GM10248 (cell line): Measurements from ENCODE around the gene ZEB2.

Source experiments
- CTCF ChIA-PET: fragments of 300-600 bp; sonication (Branson Sonifier 250); formaldehyde crosslinking; extraction: SDS; loops from one replicate; lab custom pipeline; 2021; ENCODE audit warnings: antibody characterized with exemption; lab: Yijun Ruan, JAX
- POLR2A ChIA-PET: fragments of 350-650 bp; sonication (Branson Sonifier 250); formaldehyde crosslinking; extraction: SDS; loops from one replicate; lab custom pipeline; 2020; ENCODE audit warnings: antibody characterized with exemption; lab: Yijun Ruan, JAX
- DNase-seq: peaks from one replicate; pipeline ENCODE4 v3.0.0; 2012; ENCODE audit errors: extremely low spot score
- CTCF ChIP-seq: IDR thresholded peaks from 2 replicates; pipeline ENCODE4 v1.5.1; 2012; ENCODE audit warnings: mild to moderate bottlenecking, low read depth; ENCODE audit errors: extremely low read depth, missing control alignments, control extremely low read depth

Gene ZEB2

GRCh38 chr2:144439993-144440392, 79.9 kb downstream of the ZEB2 start:
- DNase-seq, result no peak
- CTCF ChIA-PET, result interaction anchor here (4.3 kb wide), 1 partner anchor 9 kb away, joined by 30 read pairs; no protein-coding TSS in a partner anchor
- POLR2A ChIA-PET, result no interaction called here
- TF ChIP-seq CTCF, result no peak

- DNase-seq, result no peak
- no peak for TF ChIP-seq CTCF
- POLR2A ChIA-PET, result no interaction called here
- CTCF ChIA-PET, result interaction anchor here (2.2 to 4.3 kb wide), 2 partner anchors 10 to 25 kb away, joined by 4 to 30 read pairs; no protein-coding TSS in a partner anchor
These were observed 80.9 kb downstream of the ZEB2 start for GRCh38 chr2:144438801-144439631.

GRCh38 chr2:144437636-144438035, 82.3 kb downstream of the ZEB2 start:
- no peak for TF ChIP-seq CTCF
- CTCF ChIA-PET, result interaction anchor here (1.0 to 4.3 kb wide), 4 partner anchors 11 to 143 kb away, joined by 3 to 30 read pairs (median 4); no protein-coding TSS in a partner anchor
- no peak for DNase-seq
- POLR2A ChIA-PET, result no interaction called here

GRCh38 chr2:144434425-144435222, 85.3 kb downstream of the ZEB2 start:
- ChIA-PET CTCF (interaction anchor here (1.2 to 1.6 kb wide), 4 partner anchors 15 to 30 kb away, joined by 3 to 11 read pairs (median 3); no protein-coding TSS in a partner anchor), POLR2A (no interaction called here)
- TF ChIP-seq CTCF, result no peak
- no peak for DNase-seq

- CTCF ChIA-PET, result interaction anchor here (1.2 to 1.4 kb wide), 3 partner anchors 11 to 28 kb away, joined by 3 to 4 read pairs (median 3); no protein-coding TSS in a partner anchor
- DNase-seq, result no peak
- POLR2A ChIA-PET, result no interaction called here
- TF ChIP-seq CTCF, result no peak
These were observed 87.0 kb downstream of the ZEB2 start for GRCh38 chr2:144432921-144433320.

GRCh38 chr2:144431998-144432397, 87.9 kb downstream of the ZEB2 start:
- POLR2A ChIA-PET, result no interaction called here
- no peak for TF ChIP-seq CTCF
- CTCF ChIA-PET, result interaction anchor here (1.2 to 1.3 kb wide), 2 partner anchors 12 to 17 kb away, joined by 3 to 4 read pairs; no protein-coding TSS in a partner anchor
- DNase-seq, result no peak
